SK-N-MC (cell line): Measurements from ENCODE around the gene RNF214.
A peak's percentile ranks its signal among the peaks of the same experiment; 100 is the strongest.
"Not testable (repeated sequence)": the region's sequence is repeated elsewhere in the genome, so short reads cannot be mapped to it uniquely, and the experiment has no call there.

Experiments
- DNase-seq: peaks from one replicate; pipeline ENCODE4 v3.0.0-alpha.2; 2011; ENCODE audit warnings: low read depth, low spot score
- H3K27ac ChIP-seq: fragments of 200-600 bp; sonication (generic); 2 replicates; pipeline ENCODE4 v1.5.1; 2016; ENCODE audit warnings: mixed run types
- H3K36me3 ChIP-seq: fragments of 200-600 bp; sonication (generic); 2 replicates; pipeline ENCODE4 v1.6.1; 2017; ENCODE audit warnings: antibody characterized with exemption, low read length, mixed read lengths; ENCODE audit not compliant: insufficient read depth
- H3K4me3 ChIP-seq: fragments of 200-600 bp; sonication (generic); 2 replicates; pipeline ENCODE4 v1.5.1; 2016
- H3K9ac ChIP-seq: fragments of 200-600 bp; sonication (generic); 2 replicates; pipeline ENCODE4 v1.8.0; 2017; ENCODE audit warnings: mixed run types, mixed read lengths; ENCODE audit not compliant: insufficient read length
- H3K9me3 ChIP-seq: fragments of 200-600 bp; sonication (generic); 2 replicates; pipeline ENCODE4 v1.6.1; 2017; ENCODE audit warnings: low read depth, mild to moderate bottlenecking, antibody characterized with exemption, low read length, moderate library complexity, mixed read lengths
- EZH2 ChIP-seq: fragments of 200-600 bp; sonication (generic); IDR thresholded peaks from one replicate; pipeline ENCODE4 v1.6.1; 2017; ENCODE audit warnings: antibody characterized with exemption
- FOXP2 ChIP-seq: optimal IDR thresholded peaks from 2 replicates; pipeline ENCODE3; 2011; ENCODE audit warnings: mild to moderate bottlenecking, moderate library complexity; ENCODE audit not compliant: insufficient read depth; ENCODE audit errors: extremely low read length, control extremely low read depth
- POLR2AphosphoS5 ChIP-seq: IDR thresholded peaks from 2 replicates; pipeline ENCODE4 v1.6.1; 2012; ENCODE audit warnings: mild to moderate bottlenecking, low read depth, low read length, borderline replicate concordance

Gene RNF214

GRCh38 chr11:117318738-117319137, 86.3 kb downstream of the RNF214 start:
- Histone ChIP-seq H3K27ac (no peak overlapping the region), H3K36me3 (no peaks in the 10 kb centered on the region), H3K9ac (no peak overlapping the region), H3K4me3 (no peak overlapping the region), H3K9me3 (no peaks in the 10 kb centered on the region)
- TF ChIP-seq FOXP2: no peak
- TF ChIP-seq EZH2: no peak
- no peak for TF ChIP-seq POLR2AphosphoS5
- DNase-seq: no peak

- no peak for TF ChIP-seq POLR2AphosphoS5
- TF ChIP-seq EZH2: no peak
- H3K9ac ChIP-seq: no peak overlapping the region
- no peaks in the 10 kb centered on the region for H3K36me3 ChIP-seq
- no peak overlapping the region for H3K27ac ChIP-seq
- H3K4me3 ChIP-seq: no peak overlapping the region
- DNase-seq: no peak
- no peaks in the 10 kb centered on the region for H3K9me3 ChIP-seq
Measured at GRCh38 chr11:117319214-117319840, 86.9 kb downstream of the RNF214 start.

GRCh38 chr11:117327255-117327566, 94.7 kb downstream of the RNF214 start:
- not testable (repeated sequence) for H3K9me3 ChIP-seq, H3K27ac ChIP-seq, DNase-seq, H3K9ac ChIP-seq, H3K36me3 ChIP-seq
- H3K4me3 ChIP-seq: peak overlapping the region; percentile 92

- no peaks in the 10 kb centered on the region for H3K9me3 ChIP-seq
- peak within 1 kb of the TSS; percentile 92 for H3K4me3 ChIP-seq
- H3K9ac ChIP-seq: peak within 1 kb of the TSS; percentile 80
- DNase-seq: peak; percentile 75
- no peak for TF ChIP-seq EZH2
- TF ChIP-seq FOXP2: no peak
- TF ChIP-seq POLR2AphosphoS5: peak; percentile 66
- H3K36me3 ChIP-seq: no peaks in the 10 kb centered on the region
- peak within 1 kb of the TSS; percentile 40 for H3K27ac ChIP-seq
Measured at GRCh38 chr11:117327567-117328374, 95.3 kb downstream of the RNF214 start, which contains the start of gene CEP164. TSS of gene CEP164 (plus strand) at chr11:117327854. CDS start at chr11:117338587, 10,733 bp downstream.

- no peak for DNase-seq
- TF ChIP-seq POLR2AphosphoS5 (no peak), FOXP2 (no peak), EZH2 (no peak)
- Histone ChIP-seq H3K27ac (peak overlapping the region; percentile 40; the same call in 1 of the 2 replicates), H3K9me3 (no peaks in the 10 kb centered on the region), H3K4me3 (peak overlapping the region; percentile 92), H3K36me3 (no peaks in the 10 kb centered on the region), H3K9ac (peak overlapping the region; percentile 80)
Measured at GRCh38 chr11:117328375-117329010, 96.0 kb downstream of the RNF214 start.

GRCh38 chr11:117332843-117333242, 100.4 kb downstream of the RNF214 start:
- no peaks in the 10 kb centered on the region for H3K9me3 ChIP-seq
- H3K27ac ChIP-seq: no peak overlapping the region
- TF ChIP-seq EZH2 (no peak), POLR2AphosphoS5 (no peak), FOXP2 (no peak)
- DNase-seq: no peak
- no peaks in the 10 kb centered on the region for H3K36me3 ChIP-seq
- no peak overlapping the region for H3K9ac ChIP-seq
- no peak overlapping the region for H3K4me3 ChIP-seq

GRCh38 chr11:117333917-117334316, 101.4 kb downstream of the RNF214 start:
- H3K36me3 ChIP-seq: no peaks in the 10 kb centered on the region
- no peaks in the 10 kb centered on the region for H3K9me3 ChIP-seq
- no peak for DNase-seq
- H3K9ac ChIP-seq: no peak overlapping the region
- no peak for TF ChIP-seq EZH2
- no peak for TF ChIP-seq POLR2AphosphoS5
- TF ChIP-seq FOXP2: no peak
- H3K4me3 ChIP-seq: no peak overlapping the region
- H3K27ac ChIP-seq: no peak overlapping the region

GRCh38 chr11:117334896-117335295, 102.4 kb downstream of the RNF214 start:
- TF ChIP-seq FOXP2: no peak
- TF ChIP-seq POLR2AphosphoS5: no peak
- no peak for TF ChIP-seq EZH2
- H3K9me3 ChIP-seq: no peaks in the 10 kb centered on the region
- no peak overlapping the region for H3K27ac ChIP-seq
- no peak for DNase-seq
- H3K36me3 ChIP-seq: peaks cover 3% of the 10 kb centered on the region; the same call in 1 of the 2 replicates
- no peak overlapping the region for H3K4me3 ChIP-seq
- H3K9ac ChIP-seq: no peak overlapping the region

GRCh38 chr11:117335399-117335798, 102.9 kb downstream of the RNF214 start:
- H3K27ac ChIP-seq: no peak overlapping the region

More at GRCh38 chr11:117335399-117335798, 102.9 kb downstream of the RNF214 start:
- TF ChIP-seq FOXP2 (no peak), EZH2 (no peak), POLR2AphosphoS5 (no peak)
- no peaks in the 10 kb centered on the region for H3K9me3 ChIP-seq
- H3K36me3 ChIP-seq: peaks cover 3% of the 10 kb centered on the region; the same call in 1 of the 2 replicates
- DNase-seq: no peak
- no peak overlapping the region for H3K4me3 ChIP-seq
- no peak overlapping the region for H3K9ac ChIP-seq
